Eye (tissue), 1 donor: ENCODE measurements around the gene ZNF497.
"Not testable (repeated sequence)": the region's sequence is repeated elsewhere in the genome, so short reads cannot be mapped to it uniquely, and the experiment has no call there.

Source experiments
- DNase-seq: peaks from one replicate; pipeline ENCODE4 v3.0.0-alpha.2; 2015

ZNF497 gene

DNA sequence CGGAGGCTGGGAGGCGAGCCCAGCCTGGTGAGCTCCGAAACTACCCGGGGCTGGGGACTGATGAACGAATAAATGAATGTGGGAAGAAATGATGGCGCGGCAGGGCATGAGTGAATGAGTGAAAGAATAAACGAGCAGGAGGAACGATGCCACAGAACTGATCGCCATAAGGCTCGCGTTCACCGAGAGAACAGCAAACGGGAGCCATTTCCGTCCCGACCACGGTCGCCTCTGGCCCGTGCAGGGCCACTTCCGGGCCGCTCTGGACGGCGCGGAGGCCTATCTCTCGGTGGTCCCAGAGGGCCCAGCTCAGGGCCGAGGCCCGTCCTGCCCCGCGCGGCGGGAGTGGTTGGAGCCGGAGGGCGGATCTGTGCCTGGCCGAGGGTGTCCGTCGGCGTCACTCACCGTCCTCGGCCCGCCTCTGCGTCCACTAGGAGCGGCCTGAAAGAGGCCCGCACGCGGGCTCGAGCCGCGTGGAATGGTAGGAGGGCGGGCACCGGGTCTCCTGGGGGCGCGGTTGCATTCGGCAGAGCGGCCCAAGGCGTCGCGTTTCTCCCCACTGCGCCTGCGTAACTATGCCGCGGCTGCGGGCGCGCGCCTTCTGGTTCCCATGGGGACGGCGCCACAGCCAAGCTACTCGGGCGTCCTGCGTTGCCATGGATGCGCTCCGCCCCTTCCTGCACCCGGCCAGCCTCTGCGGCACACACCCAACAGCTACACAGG is at the start of gene ZNF497:
TSS of gene ZNF497 (minus strand) at position 480 of the 723 bp plus-strand sequence. CDS start 5,116 bp downstream, outside the sequence.
- DNase-seq, result peak; percentile 98

DNA sequence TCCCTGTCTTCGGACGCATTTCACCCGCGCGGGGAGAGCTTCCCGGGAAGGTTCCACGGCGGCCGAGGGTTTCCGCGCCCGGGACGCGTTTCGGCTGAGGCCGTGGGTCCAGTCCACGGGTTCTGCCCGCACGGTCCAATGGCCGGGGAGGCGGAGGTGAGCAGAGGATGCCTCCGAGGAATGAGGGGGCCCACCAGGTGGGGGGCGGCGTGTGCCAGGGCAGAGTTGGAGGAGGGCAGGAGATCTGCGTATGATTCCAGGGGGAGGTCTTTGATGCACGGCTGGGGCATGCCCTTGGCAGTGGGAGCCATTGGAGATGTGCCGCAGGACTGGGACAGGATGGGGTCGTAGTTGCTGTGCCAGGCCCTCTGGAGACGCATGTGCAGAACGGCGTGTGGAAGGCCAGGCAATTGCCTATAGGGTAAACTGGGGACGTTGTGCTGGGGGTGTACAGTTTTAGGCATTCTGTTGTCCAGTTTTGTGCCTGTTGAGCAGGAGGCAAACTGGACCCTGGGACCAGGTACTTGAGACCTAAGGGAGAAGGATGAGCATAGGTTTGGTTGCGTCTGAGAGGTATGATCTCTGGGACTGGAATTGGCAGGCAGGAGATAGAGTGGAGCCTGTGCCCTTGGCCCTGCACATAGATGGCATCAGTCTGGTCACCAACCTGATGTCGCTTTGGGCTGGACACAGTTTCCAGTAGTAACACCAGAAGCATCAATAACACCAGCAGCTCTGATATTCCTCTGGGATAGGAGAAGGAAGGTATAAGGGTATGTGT is 46.6 kb upstream of the ZNF497 start:
- peak; percentile 61 for DNase-seq

DNA sequence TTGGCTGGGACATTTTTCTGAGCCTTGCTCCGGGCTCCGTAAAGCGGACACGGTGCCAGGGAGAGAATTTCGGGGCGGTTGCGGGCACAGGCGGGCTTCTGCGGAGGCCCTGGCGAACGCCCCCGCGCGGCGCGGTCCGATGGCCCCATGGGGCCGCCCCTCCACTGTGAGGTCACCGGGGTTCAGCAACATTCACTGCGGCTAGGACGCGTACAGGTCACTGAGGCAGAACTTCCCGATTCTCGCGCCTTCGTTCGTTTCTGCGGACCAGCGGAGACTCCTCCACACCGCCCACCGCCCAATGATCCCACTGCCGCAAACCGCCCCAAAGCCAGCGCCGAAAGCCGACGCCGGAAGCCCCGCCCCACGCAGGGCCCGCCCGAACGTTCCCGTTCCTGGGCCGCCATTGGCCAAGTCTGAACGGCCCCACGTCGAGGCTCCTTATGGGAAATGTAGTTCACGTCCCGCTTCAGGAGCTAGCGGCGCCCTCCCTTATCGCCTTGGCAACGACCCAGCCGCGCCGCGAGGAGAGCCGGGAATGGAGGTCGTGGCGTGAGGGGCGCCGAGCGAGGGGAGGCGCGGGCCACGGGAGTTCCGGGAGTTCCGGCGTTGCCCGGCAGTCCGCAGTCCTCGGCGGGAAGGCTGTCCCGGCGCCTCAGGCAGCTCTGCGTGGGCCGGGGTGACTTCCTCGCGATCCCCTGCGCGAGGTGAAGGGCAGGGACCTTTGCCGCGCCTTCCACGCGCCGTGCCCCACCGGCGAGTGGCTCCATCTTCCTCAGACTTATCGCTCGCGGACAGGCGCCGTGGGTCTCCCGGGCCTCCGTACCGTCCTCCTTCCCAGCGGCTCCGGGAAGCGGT is 45.8 kb upstream of the ZNF497 start, which contains the start of gene ZNF584:
TSS of gene ZNF584 (plus strand) at position 498 of the 858 bp plus-strand sequence. CDS start 499 bp downstream, outside the sequence.
- DNase-seq, result peak; percentile 99

DNA sequence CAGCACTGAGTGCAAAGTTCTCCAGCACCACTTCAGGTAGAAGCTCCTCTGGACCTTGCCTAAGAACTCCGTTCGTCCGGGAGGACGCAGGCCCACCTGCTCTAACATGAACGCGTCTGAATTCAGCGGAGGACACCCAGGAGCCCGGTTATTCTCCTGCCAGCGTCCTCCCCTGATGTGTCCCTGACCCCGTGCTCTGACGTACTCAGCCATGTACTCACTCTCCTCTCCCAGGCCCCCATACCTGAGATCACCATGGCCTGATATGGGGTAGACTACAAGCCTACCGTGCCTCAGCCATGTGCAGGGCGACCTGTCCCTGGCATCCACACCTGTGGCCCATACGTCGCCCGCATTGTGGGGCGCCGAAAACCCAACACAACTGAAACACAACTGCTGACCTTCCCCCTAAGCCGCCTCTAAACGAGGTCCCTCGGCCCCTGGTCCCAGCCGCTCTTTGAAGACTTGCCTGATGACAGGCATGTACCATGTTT is 45.2 kb upstream of the ZNF497 start:
- peak; percentile 49 for DNase-seq

DNA sequence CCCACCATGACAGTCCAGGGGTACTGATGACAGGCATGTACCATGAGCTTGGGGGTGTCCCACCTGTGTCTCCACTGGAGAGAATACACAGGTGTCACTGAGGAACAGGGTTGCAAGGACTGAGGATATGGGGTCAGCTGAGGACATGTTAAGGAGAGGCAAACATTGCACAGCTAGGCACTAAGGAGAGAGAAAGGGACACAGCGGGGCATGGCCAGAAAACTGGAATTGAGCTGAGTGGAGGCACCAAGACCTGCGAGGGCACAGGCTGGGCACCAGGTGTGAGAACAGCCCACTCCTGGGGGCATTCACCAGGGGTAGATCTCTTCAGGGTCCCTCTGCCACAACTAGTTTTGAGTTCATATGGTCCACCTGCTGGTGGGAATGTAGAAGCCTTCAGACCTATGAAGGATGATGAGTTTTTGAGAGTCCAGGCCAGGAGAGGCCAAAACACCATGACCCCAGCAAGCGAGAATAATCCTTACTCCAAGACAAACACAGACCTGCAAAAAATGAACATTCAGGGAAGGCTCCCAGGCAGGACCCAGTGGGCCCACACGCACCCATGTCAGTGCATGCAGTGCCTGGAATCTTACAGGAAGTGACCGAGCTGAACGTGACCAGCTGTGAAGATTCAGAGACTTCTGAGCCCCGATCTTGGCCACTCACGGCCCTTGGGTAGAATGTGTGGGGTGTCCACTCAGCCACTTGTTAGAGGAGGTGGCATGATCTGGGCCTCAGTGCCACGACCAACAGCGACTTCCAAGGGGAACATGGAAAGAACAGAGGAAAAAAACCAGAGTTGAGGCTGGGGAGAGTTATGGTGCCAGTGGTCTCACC is 44.5 kb upstream of the ZNF497 start:
- peak; percentile 24 for DNase-seq

DNA sequence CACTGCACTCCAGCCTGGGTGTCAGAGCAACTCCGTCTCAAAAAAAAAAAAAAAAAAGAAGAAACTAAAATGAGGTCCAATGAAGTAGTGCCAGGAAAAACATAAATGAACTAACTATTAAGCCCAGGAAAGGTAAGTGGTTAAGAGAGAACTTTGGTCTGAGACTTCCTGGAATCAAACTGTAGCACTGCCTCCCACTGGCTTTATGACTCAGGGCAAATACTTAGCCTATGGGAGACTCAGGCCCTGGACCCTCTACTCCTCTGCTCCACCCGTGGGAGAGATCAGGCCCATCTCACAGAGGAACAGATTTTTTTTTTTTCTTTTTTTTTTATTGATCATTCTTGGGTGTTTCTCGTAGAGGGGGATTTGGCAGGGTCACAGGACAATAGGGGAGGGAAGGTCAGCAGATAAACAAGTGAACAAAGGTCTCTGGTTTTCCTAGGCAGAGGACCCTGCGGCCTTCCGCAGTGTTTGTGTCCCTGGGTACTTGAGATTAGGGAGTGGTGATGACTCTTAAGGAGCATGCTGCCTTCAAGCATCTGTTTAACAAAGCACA is 41.4 kb upstream of the ZNF497 start:
- not testable (repeated sequence) for DNase-seq

DNA sequence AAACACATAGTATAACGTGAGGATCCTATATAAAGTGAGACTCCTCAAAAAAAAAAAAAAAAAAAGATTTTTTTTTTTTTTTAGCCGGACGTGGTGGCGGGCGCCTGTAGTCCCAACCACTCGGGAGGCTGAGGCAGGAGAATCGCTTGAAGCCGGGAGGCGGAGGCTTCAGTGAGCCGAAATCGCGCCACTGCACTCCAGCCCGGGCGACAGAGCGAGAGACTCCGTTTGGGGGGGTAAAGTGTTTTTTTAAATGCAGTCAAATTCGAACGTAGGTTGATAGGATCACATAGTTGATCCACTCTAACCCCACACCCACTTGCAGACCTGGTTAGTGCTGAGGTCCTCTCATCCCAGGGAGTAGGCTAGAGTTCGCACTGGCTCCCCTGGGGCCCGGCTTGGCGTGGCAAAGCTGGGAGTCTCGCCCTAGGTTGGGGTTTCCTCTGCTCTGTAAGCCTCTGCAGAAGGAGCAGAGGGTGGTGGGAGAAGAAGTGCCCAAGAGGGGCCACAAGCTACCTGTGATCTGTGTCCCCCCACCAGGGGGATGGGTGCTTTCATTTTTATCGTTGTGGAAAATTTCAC is 39.4 kb upstream of the ZNF497 start:
- no peak for DNase-seq

DNA sequence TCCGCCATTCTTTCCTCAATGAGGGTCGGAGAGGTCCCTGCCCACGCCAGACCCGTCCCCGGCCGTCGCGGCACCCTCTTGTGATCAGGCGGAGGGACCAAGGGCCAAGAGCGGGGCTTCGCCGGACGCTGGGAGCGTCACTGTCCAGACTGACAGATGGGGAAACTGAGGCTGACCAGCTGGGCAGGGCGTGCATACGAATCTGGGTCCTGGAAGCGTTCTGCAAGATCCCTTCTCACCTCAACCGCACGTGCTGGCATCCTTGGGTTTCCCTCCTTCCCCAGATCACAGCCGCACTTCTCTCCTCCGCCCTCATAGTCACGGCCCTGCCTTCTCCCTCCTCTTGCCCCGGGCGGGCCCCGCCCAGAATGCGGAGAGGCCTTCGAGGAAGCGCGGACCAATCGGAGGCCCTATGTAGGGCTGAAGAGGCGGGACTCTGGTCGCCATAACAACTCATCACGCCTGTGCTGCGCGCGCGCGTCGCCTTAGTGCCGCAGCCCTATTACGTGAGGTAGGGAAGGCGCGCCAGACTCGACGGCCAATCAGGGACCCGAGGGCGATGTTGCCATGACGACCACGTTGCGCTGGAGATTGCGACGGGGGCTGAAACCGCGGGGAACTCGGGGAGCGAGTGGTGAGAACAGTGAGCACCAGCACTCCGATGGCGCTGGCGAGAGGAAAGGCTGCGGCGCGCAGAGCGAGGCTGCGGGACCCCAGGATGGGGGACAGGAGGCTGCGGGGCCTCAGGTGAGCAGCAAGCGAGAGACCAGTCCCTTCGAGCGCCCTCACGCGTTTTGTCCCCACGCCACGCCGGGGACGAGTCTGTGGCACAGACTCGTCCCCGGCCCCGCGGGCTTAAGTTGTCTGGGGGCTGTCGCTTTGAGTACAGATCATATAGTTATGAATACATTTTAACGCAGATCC is 38.6 kb upstream of the ZNF497 start:
- DNase-seq, result peak; percentile 100

DNA sequence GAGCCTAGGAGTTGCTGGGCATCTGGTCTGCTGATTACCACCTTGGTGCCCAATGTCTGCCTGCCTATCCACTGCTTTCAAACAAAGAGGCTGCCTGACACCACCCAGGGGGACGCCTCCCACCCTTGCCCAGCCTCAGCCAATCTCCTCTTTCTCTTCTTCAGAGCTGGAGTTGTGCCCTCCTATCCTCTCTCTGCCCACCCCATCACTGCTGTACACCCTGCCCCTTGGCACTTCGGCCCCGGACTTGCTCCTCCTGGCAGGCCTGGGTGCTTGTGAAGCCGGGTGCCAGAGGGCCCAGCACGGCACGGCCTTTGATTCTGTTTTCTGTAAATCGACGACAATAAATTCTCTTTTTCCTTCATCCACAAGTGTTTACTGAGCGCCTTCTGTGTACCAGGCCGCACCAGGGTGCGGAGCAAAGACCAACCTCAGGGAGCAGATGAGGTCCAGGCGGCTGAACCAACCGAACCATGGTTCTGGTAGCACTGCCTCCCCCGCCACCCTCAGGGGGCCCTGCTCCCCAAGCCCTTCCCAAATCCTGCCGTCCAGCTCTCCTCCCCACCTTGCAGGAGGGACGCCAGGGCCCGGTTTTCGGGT is 37.9 kb upstream of the ZNF497 start:
- DNase-seq, result no peak

DNA sequence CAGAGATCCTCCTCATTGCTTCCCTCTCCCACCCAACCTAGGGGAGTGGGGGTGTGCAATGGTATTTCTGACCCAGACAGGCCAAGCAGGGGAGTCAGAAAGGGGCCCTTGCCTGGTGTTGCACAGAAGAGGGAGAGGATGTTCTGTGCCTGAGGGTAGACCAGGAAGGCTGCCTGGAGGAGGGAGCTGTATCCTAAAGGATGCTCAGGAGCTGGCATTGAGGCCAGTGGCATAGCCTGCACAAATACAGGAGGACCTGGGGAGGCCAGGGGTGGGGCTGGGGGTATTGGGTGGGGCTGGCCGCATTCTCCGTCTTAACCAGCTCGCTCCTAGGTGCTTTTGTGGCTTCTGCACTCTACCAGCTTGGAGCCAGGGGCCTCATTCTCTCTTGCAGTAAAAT is 37.4 kb upstream of the ZNF497 start:
- no peak for DNase-seq

DNA sequence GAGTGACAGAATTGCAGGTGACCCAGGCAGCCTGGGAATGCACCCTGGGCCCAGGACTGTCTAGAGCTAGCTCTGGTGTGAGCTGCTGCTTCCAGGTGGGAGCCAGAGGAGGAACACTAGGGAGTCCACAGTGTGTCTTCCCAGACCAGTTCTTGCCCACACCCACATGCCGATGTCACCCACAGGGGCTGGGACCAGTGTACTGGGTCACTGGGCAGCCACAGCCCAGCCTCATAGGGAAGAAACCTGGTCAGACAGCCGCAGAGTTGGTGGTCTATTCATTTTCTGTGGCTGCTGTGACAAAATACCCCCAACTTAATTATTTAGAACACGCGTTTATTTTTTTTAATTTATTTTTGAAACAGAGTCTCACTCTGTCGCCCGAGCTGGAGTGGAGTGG is 36.0 kb upstream of the ZNF497 start:
- DNase-seq, result no peak

DNA sequence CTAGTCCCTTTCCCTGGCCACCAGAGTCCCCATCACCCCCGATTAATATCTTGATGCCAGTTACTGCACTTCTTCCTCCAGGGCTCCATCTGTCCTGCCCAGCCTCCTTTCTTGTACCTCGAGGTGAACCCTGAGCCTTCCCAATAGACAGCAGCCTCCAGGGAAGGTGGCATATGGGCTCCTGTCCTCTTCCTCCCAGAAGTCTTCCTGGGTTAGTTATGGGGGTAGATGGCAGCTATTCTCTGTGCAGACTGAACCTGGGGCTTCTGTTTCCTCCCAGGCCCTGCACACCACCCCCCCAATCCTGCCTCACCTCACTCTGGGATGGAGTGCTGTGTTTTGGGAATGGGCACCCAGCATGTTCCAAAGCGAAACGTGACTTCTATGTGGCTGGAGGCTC is 35.5 kb upstream of the ZNF497 start:
- no peak for DNase-seq

DNA sequence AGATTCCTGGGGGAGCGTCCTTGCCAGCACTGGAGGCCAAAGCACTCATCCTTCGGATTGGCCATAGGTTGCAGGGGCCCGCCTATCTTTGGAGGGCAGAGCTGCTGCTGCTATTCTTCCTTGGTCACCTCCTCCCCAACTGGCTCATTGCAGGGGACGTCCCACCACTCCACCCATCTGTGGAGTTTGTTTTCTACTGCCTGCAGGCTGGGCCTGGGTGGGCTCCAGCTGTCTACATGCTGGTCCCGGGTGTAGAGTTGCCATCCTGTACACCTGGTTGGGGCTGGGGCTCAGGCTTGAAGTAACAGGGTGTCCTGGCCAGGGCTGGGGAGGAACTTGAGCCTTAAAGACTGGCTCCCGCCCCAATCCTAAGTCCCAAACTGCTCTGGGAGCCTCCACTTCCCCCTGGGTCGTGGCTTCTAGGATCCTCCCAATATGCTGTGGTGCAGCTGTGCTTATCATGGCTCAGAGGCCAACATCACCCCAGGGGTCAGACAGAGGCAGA is 35.0 kb upstream of the ZNF497 start:
- no peak for DNase-seq

DNA sequence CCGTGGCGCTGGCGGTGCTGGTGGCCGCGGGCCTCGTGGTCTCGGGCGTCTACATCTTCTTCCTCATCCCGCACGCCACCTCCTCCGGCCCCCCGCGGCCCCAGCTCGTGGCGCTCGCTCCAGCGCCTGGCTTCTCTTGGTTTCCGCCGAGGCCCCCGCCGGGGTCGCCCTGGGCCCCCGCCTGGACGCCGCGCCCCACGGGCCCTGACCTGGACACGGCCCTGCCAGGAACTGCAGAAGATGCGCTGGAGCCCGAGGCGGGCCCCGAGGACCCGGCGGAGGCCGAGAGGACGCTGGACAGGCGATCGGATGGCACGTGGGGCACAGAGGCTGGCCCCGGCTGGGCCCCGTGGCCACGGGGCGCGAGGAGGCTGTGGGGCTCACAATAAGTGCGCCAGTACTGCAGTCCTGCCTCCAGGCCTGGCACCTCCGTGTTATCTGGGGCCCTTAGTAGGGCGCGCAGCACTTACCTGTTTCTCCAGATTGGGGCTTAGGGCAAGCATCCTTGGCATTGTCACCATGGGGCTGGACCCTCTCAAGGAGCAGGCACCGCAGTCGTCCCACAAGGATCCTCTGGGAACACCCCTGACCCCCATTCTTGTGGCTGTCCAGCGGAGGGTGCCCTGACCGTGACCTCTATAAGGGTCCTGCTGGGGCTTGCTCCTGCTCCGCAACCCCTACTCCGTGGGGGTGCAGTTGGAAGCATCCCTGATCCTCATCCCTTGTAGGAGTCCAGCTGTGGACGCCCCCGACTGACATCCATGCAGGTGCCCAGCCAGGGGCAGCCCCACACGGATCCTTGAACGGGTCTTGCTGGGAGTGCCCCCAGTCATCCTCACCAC is 34.4 kb upstream of the ZNF497 start:
- DNase-seq, result peak; percentile 12

DNA sequence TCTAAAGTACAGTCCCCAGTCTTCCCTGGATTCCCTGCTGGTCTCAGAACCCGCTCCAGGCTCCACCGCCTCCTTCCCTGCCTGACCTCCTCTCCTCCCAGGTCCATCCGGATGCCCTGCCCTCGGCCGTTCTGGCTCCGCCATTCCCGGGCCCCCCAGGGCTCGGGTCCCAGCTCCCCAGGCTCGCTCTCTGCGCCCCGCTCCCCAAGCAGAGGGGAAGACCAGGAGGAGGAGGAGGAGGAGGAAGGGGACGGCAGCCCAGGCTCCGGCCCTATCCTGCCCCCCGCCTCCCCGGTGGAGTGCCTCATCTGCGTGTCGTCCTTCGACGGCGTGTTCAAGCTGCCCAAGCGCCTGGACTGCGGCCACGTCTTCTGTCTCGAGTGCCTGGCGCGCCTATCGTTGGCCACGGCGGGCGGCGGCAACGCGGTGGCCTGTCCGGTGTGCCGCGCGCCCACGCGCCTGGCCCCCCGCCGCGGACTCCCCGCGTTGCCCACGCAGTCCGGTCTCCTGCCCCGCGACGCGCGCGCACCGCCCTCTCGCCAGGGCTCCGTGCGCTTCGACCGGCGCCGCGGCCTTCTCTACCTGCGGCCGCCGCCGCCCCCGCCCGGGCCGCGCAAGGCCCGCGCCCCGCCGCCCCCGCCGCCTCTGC is 33.6 kb upstream of the ZNF497 start:
- DNase-seq, result peak; percentile 34

DNA sequence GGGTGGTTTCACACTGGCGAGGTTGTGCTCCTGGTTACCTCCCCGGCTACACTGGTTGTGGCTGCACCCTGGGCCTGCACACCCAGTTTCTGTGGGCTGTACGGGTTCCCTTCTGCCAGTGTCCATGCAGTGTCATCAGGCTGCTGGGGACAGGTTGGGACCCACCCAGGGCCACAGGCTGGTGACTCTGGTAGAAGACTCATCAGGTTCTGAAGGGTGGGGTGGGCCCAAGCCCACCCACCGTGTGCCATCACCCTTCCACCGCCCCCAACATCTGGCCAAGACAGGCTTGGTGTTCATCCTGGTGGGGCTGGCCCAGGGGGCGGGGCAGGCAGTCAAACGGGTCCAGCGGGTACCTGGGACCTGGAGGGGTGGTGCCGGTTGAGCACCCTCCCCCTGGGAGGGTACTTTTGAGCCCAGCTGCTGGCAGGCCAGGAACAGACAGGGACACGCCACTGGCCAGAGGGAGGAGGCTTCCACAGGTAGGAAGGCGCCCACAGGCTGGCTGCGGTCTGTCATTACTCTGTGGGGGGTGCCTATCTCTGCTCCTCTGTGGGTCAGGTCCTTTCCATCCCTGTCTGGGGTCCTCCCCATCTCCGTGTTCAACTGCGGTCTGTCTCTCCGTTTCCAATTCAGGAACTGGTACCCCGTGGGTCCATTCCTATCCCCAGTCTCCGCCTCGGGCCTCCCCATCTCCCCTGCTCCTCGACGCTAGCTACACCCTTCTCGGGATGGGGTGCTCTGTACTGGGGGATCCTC is 32.8 kb upstream of the ZNF497 start, which contains the start of gene RNF225:
TSS of gene RNF225 (plus strand) at position 437 of the 759 bp plus-strand sequence. CDS start 434 bp downstream, outside the sequence.
- no peak for DNase-seq

DNA sequence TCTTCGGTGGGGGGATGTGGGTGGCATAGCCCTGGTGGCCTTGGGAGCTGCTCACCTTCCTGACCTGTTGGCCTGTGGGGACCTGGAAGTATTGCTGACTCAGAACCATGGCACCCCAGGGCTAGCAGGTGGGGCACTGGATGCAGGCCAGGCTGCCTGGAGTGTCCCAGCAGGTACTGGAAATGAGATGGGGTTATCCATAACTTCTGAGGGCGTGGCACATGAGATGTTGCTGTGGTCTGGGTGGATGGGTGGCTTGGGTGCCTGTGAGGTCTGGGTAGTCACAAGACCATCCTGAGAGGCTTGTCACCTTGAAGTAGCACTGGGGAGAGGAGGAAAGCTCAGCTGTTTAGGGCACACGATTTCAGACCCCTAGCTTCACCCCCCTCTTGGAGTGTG is 32.3 kb upstream of the ZNF497 start:
- DNase-seq, result no peak
